ENCODE measurements around the gene PCSK9. TPM values are rescaled to one million over a fixed set of nuclear protein-coding genes. Genes with fewer than 3 reads are reported as not detected.
A peak's percentile ranks its signal among the peaks of the same experiment; 100 is the strongest.

PCSK9 gene
- total and polyA plus RNA-seq, 2 of the 13 experiments (the other 11 are each of a cell fraction or from before 2014, with no cell fraction given), result 33.3 to 80.5 TPM

DNA sequence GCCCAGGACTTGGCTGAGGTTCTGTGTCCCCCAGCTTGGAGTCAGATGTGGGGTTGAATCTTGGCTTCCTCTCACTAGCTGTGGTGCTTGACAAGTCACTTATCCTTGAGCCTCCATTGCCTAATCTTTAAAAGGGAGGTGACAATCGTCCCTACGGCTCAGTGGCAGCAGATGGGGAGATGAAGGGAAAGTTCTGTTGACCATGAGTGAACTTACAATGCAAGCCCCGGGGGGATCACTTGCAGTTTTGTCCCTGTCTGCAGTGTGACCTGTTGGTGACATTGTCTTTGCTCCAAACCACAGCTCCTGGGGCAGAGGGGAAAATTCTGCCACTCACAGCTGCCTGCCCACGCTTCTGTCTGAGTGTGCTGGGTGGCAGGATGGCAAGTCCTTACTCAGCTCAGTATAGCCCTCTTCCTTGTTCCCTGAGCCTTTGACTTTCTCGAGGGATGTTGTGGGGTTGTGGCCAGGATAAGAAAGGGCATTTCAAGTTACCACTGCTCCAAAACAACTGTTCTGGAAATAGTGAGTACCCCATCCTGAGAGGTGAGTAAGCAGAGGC is 1.7 kb downstream of the PCSK9 start:
- POLR2A ChIA-PET, result interaction anchor here (1.6 kb wide), 1 partner anchor 9 kb away, joined by 5 read pairs; no protein-coding TSS in a partner anchor
- no TSS peak for BruUV-seq (replicated peaks)

DNA sequence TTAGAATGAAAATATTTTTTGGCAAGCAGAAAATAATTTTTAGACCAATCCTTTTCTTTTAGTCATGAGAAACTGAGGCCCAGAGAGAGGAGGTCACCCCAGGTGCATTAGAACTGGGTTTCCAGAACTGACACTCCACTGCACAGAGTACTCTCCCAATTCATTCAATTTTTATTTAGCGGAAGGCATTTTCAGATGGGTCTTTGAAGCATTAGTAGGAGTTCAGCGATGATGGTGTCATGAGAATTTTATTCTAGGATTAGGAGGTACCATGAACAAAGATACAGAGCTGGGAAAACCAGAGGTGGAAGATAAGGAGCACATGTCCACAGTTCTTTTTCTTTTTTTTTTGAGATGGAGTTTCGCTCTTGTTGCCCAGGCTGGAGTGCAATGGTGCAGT is 2.3 kb downstream of the PCSK9 start:
- H3K27ac ChIP-seq (ENCODE audit: extremely low read length, insufficient read depth, low read length), result no peak overlapping the region
- no peak overlapping the region for H2AFZ ChIP-seq (ENCODE audit: low read length)
- peaks cover 70% of the 10 kb centered on the region for H3K79me2 ChIP-seq (ENCODE audit: insufficient read depth, low read length)
- peaks cover 46% of the 10 kb centered on the region for H4K20me1 ChIP-seq (ENCODE audit: insufficient read depth, low read length)
- ChIA-PET CTCF (ENCODE audit: low intra/inter-chr PET ratio, low total read pairs) (no interaction called here), POLR2A (interaction anchor here (1.6 kb wide), 1 partner anchor 8 kb away, joined by 5 read pairs; no protein-coding TSS in a partner anchor)
- H3K9me3 ChIP-seq (ENCODE audit: low read length), result no peaks in the 10 kb centered on the region
- peaks cover 71% of the 10 kb centered on the region for H3K4me1 ChIP-seq (ENCODE audit: insufficient read depth, low read length)
- WGBS (ENCODE audit: low lambda C conversion rate), result 76% methylated on average over 3 of the region's 3 CpGs
- H3K36me3 ChIP-seq (replicated peaks in 1 of 2; ENCODE audit: control insufficient read depth in 1 of 2, insufficient read depth in 2 of 2, low read length in 2 of 2), result peaks cover 5 to 25% of the 10 kb centered on the region in 2 experiments
- H3K9ac ChIP-seq (ENCODE audit: insufficient read depth, low read depth, low read length), result peak overlapping the region; percentile 77; the same call in 1 of the 2 replicates
- in situ Hi-C loops (cut with HindIII; ENCODE audit: extremely low pct_ligation_motif_present, low pct_unique_long_range_greater_than_20kb), result no loop called here
- no peak for FAIRE-seq
- H3K4me3 ChIP-seq (replicated peaks in 1 of 3; ENCODE audit: insufficient read depth in 1 of 3, low read depth in 2 of 3, low read length in 3 of 3), result peak overlapping the region in 2 of 3 experiments; percentile 69 to 87; a peak in 3 of 6 replicates
- intact Hi-C loops (cut with micrococcal nuclease; ENCODE audit: unreplicated experiment), result no loop called here
- H3K27me3 ChIP-seq (ENCODE audit: control insufficient read depth in 1 of 2, insufficient read depth in 2 of 2, low read length in 2 of 2), result no peaks in the 10 kb centered on the region
- peak overlapping the region; percentile 94 for H3K4me2 ChIP-seq (ENCODE audit: low read depth, low read length)
- no peak for DNase-seq (ENCODE audit: low spot score)
- ATAC-seq, result no peak
- BruUV-seq (replicated peaks), result no TSS peak
- no peak for TF ChIP-seq ISX (CRISPR knock-in tag; conservative IDR thresholded peaks at IDR 0.05)
- no peak for TF ChIP-seq RBFOX2 (IDR thresholded peaks at IDR 0.05; ENCODE audit: low read depth, low read length)
- TF ChIP-seq, protein P1, sequence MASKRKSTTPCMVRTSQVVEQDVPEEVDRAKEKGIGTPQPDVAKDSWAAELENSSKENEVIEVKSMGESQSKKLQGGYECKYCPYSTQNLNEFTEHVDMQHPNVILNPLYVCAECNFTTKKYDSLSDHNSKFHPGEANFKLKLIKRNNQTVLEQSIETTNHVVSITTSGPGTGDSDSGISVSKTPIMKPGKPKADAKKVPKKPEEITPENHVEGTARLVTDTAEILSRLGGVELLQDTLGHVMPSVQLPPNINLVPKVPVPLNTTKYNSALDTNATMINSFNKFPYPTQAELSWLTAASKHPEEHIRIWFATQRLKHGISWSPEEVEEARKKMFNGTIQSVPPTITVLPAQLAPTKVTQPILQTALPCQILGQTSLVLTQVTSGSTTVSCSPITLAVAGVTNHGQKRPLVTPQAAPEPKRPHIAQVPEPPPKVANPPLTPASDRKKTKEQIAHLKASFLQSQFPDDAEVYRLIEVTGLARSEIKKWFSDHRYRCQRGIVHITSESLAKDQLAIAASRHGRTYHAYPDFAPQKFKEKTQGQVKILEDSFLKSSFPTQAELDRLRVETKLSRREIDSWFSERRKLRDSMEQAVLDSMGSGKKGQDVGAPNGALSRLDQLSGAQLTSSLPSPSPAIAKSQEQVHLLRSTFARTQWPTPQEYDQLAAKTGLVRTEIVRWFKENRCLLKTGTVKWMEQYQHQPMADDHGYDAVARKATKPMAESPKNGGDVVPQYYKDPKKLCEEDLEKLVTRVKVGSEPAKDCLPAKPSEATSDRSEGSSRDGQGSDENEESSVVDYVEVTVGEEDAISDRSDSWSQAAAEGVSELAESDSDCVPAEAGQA (IDR thresholded peaks at IDR 0.05; ENCODE audit: low read depth), result no peak
- TF ChIP-seq, protein P1 (CRISPR knock-in tag; IDR thresholded peaks at IDR 0.05; ENCODE audit: borderline replicate concordance), result no peak
- no peak for TF ChIP-seq U2AF2 (IDR thresholded peaks at IDR 0.05; ENCODE audit: low read depth, low read length)
- no peak for TF ChIP-seq THAP11 (CRISPR knock-in tag; IDR thresholded peaks at IDR 0.05)
- TF ChIP-seq TBL1XR1 (IDR thresholded peaks at IDR 0.05; ENCODE audit: borderline replicate concordance, low read length, partially characterized antibody), result no peak
- no peak for TF ChIP-seq ZNF605 (CRISPR knock-in tag; IDR thresholded peaks at IDR 0.05)
- TF ChIP-seq RXRA (CRISPR knock-in tag; IDR thresholded peaks at IDR 0.05), result no peak

More for the DNA sequence above, 1.7 kb downstream of the PCSK9 start:
- CTCF ChIA-PET (ENCODE audit: low intra/inter-chr PET ratio, low total read pairs), result no interaction called here
- DNase-seq (ENCODE audit: low spot score), result no peak
- H3K27ac ChIP-seq (ENCODE audit: extremely low read length, insufficient read depth, low read length), result peak overlapping the region; percentile 82
- peaks cover 75% of the 10 kb centered on the region for H3K4me1 ChIP-seq (ENCODE audit: insufficient read depth, low read length)
- 11% methylated on average over 3 of the region's 5 CpGs for WGBS (ENCODE audit: low lambda C conversion rate)
- intact Hi-C loops (cut with micrococcal nuclease; ENCODE audit: unreplicated experiment) (no loop called here), in situ Hi-C loops (cut with HindIII; ENCODE audit: extremely low pct_ligation_motif_present, low pct_unique_long_range_greater_than_20kb) (no loop called here)
- peaks cover 66% of the 10 kb centered on the region for H3K79me2 ChIP-seq (ENCODE audit: insufficient read depth, low read length)
- H3K9me3 ChIP-seq (ENCODE audit: low read length), result no peaks in the 10 kb centered on the region
- no peak for ATAC-seq
- FAIRE-seq, result peak; percentile 18
- peak overlapping the region; percentile 69 to 87 (median 76) for H3K4me3 ChIP-seq (replicated peaks in 1 of 3; ENCODE audit: insufficient read depth in 1 of 3, low read depth in 2 of 3, low read length in 3 of 3)
- no peak overlapping the region for H2AFZ ChIP-seq (ENCODE audit: low read length)
- peaks cover 3 to 19% of the 10 kb centered on the region in 2 experiments for H3K36me3 ChIP-seq (replicated peaks in 1 of 2; ENCODE audit: control insufficient read depth in 1 of 2, insufficient read depth in 2 of 2, low read length in 2 of 2)
- peak overlapping the region; percentile 94 for H3K4me2 ChIP-seq (ENCODE audit: low read depth, low read length)
- H4K20me1 ChIP-seq (ENCODE audit: insufficient read depth, low read length), result peaks cover 42% of the 10 kb centered on the region
- H3K9ac ChIP-seq (ENCODE audit: insufficient read depth, low read depth, low read length), result peak overlapping the region; percentile 77
- no peaks in the 10 kb centered on the region; a peak in 1 of 5 replicates for H3K27me3 ChIP-seq (ENCODE audit: control insufficient read depth in 1 of 2, insufficient read depth in 2 of 2, low read length in 2 of 2)
- 0 out of 2 replicates have a peak, but pooled peaks have one; percentile 41 for TF ChIP-seq ZNF619 (CRISPR knock-in tag; IDR thresholded peaks at IDR 0.05)
- TF ChIP-seq TOPORS (CRISPR knock-in tag; IDR thresholded peaks at IDR 0.05), result 0 out of 2 replicates have a peak, but pooled peaks have one; percentile 21
- TF ChIP-seq PITX1 (CRISPR knock-in tag; IDR thresholded peaks at IDR 0.05), result no peak
- 0 out of 2 replicates have a peak, but pooled peaks have one; percentile 14 for TF ChIP-seq SAP130 (CRISPR knock-in tag; IDR thresholded peaks at IDR 0.05; ENCODE audit: low read depth)
- no peak for TF ChIP-seq CBX2 (IDR thresholded peaks at IDR 0.05; ENCODE audit: low read depth, low read length)
- no peak for TF ChIP-seq CBX2 (CRISPR knock-in tag; IDR thresholded peaks at IDR 0.05; ENCODE audit: low read depth)
- 0 out of 2 replicates have a peak, but pooled peaks have one; percentile 1 for TF ChIP-seq GABPB1 (CRISPR knock-in tag; IDR thresholded peaks at IDR 0.05)
